GM23338 (cell line): Measurements from ENCODE around the gene MAP3K6.

Experiments used
- EZH2 ChIP-seq: fragments of 200-600 bp; sonication (generic); IDR thresholded peaks from one replicate; pipeline ENCODE4 v1.8.0; 2017; ENCODE audit warnings: antibody characterized with exemption, mild to moderate bottlenecking, low read depth; ENCODE audit not compliant: unreplicated experiment
- EZH2phosphoT487 ChIP-seq: fragments of 200-600 bp; sonication (generic); IDR thresholded peaks from one replicate; pipeline ENCODE4 v1.8.1; 2018; ENCODE audit warnings: antibody characterized with exemption; ENCODE audit not compliant: unreplicated experiment
- REST ChIP-seq: IDR thresholded peaks from one replicate; pipeline ENCODE4 v1.6.1; 2018; ENCODE audit warnings: antibody characterized with exemption; ENCODE audit not compliant: unreplicated experiment
- TF ChIP-seq, protein P1 (sequence below), 2 experiments: fragments of 200-600 bp in 1 of 2; sonication (generic) in 1 of 2; conservative IDR thresholded peaks; 2 replicates each; pipeline versions ENCODE4 v1.5.1 to v1.6.1; 2016 to 2017; ENCODE audit warnings: antibody characterized with exemption in 2 of 2, low read depth in 2 of 2, mild to moderate bottlenecking in 2 of 2, moderate library complexity in 1 of 2

- TF ChIP-seq, protein P1, sequence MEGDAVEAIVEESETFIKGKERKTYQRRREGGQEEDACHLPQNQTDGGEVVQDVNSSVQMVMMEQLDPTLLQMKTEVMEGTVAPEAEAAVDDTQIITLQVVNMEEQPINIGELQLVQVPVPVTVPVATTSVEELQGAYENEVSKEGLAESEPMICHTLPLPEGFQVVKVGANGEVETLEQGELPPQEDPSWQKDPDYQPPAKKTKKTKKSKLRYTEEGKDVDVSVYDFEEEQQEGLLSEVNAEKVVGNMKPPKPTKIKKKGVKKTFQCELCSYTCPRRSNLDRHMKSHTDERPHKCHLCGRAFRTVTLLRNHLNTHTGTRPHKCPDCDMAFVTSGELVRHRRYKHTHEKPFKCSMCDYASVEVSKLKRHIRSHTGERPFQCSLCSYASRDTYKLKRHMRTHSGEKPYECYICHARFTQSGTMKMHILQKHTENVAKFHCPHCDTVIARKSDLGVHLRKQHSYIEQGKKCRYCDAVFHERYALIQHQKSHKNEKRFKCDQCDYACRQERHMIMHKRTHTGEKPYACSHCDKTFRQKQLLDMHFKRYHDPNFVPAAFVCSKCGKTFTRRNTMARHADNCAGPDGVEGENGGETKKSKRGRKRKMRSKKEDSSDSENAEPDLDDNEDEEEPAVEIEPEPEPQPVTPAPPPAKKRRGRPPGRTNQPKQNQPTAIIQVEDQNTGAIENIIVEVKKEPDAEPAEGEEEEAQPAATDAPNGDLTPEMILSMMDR (conservative IDR thresholded peaks at IDR 0.05; ENCODE audit: low read depth in 2 of 2), result no peak
- TF ChIP-seq REST (no peak), EZH2phosphoT487 (no peak), EZH2 (no peak)
These were observed 49.9 kb downstream of the MAP3K6 start for GRCh38 chr1:27316860-27317259.
